Left cardiac atrium (tissue), 4 donors: ENCODE results near the gene OR4A16. TPM values are rescaled to one million over a fixed set of nuclear protein-coding genes. Genes with fewer than 3 reads are reported as not detected.

ENCODE experiments used
- ATAC-seq, 2 donors: fragments of 200-7000 bp; cut with Tn5 transposase; one replicate each; pipeline ENCODE4 v1.9.1; 2020; ENCODE audit warnings: mild to moderate bottlenecking in 2 of 2, moderate library complexity in 2 of 2
- DNase-seq: peaks from one replicate; pipeline ENCODE4 v3.0.0-alpha.2; 2020
- intact Hi-C, 2 donors: fragments of 100-400 bp; cut with DNase I; formaldehyde crosslinking; loops; one replicate each; pipeline versions ENCODE4 v1.14.1 to v1.15.1; 2022 to 2023
- long read RNA-seq: library from polyadenylated mRNA; unstranded; transcript quantifications from one replicate; pipeline ENCODE4 v2.0.0, GENCODE V29; 2021
- total RNA-seq, 2 donors: library from RNA; stranded (reverse); fragmentation: NEBNext Ultra II Directional; extraction: Animal tissue kit (Norgen Biotek cat#: 25700); gene quantifications; one replicate each; pipeline ENCODE4 v1.2.1, GENCODE V29; 2021
- donor health status: DM: no; HTN: yes; CAD: no.
- donor health status: DM: no; HTN: yes; CAD: no; lungs with severe emphysema.
- donor health status: DM: yes; HTN: yes; CAD: no.
- donor health status: Dilated cardiomyopathy.

Gene OR4A16, protein sequence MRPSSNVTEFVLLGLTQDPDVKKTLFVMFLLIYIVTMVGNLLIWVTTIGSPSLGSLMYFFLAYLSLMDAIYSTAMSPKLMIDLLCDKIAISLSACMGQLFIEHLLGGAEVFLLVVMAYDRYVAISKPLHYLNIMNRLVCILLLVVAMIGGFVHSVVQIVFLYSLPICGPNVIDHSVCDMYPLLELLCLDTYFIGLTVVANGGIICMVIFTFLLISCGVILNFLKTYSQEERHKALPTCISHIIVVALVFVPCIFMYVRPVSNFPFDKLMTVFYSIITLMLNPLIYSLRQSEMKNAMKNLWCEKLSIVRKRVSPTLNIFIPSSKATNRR
- total RNA-seq: not detected
- long read RNA-seq: 0 reads

DNA sequence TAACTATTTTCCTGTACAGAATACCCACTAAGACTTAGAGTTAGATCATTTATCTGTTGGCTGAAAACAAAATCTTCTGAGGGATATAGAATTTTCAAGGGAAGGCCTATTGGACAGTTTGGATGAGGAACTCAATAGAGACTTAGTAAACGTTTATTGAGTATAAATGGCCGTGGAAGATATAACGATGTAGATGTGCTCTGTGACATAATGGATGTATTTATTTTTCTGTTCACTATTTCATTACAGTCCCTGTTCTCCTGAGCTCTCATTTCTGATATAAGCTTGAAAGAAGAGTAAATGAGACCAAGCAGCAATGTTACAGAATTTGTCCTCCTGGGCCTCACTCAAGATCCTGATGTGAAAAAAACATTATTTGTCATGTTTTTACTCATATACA lies at the start of gene OR4A16:
OR4A16 (plus strand) TSS at position 301 of the 400 bp plus-strand sequence; CDS start at position 301, 0 bp downstream.
- DNase-seq (no peak), ATAC-seq (no peak)
- intact Hi-C loops: no loop called here

DNA sequence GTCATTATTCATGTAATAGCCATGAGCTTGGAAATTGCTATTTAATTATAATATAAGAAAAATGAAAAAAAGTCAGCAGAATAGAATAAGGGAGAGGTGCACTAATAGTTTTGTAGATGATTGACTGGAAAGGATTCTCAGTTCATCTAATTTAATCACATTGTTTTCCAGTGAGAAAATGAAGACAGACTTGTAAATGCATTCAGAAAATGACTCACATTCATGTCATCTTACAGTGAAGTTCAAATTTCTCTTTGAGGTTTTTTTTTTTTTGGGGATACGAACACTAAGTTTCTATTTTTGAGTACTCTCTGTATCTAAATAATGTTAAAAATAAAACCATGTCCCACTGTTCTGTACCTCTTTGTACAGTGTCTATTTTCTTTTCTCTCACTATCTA lies 18.5 kb upstream of the OR4A16 start:
- intact Hi-C loops: no loop called here
- DNase-seq: no peak
- ATAC-seq: no peak

DNA sequence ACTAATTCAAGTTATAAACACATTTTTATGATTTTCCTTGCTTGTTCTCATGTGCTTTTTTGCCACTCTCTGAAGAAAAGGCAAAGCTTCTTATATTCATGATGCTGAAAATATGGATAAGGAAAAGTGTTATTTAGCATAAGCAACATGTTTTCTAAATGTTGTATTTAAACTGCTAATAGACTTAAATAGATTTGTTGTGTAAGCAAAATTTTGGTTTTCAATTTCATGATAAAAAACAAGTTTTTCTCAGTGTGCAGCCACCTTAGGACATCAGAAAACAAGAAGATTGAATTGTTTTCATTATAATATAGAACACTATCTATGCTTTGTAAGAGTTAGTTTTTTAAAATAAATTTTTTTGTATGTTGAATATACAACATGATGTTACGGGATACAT lies 2.3 kb downstream of the OR4A16 start:
- DNase-seq: no peak
- intact Hi-C loops: no loop called here
- no peak for ATAC-seq

DNA sequence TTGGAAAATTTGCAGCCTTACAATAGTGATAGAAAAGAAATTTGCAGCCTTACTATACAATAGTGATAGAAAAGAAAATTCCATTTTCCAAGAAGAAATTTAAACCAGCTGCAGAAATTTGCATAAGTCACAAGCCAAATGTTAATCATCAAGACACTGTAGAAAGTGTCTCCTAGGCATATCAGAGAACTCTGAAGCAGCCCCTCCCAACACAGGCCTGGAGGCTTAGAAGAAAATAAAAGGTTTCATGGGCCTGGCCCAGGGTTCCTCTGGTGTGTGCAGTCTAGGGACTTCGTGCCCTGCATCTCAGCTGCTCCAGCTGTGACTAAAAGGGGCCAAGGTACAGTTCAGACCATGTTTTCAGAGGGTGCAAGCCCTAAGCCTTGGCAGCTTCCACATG lies 6.0 kb downstream of the OR4A16 start:
- DNase-seq (no peak), ATAC-seq (no peak)
- intact Hi-C loops: no loop called here

DNA sequence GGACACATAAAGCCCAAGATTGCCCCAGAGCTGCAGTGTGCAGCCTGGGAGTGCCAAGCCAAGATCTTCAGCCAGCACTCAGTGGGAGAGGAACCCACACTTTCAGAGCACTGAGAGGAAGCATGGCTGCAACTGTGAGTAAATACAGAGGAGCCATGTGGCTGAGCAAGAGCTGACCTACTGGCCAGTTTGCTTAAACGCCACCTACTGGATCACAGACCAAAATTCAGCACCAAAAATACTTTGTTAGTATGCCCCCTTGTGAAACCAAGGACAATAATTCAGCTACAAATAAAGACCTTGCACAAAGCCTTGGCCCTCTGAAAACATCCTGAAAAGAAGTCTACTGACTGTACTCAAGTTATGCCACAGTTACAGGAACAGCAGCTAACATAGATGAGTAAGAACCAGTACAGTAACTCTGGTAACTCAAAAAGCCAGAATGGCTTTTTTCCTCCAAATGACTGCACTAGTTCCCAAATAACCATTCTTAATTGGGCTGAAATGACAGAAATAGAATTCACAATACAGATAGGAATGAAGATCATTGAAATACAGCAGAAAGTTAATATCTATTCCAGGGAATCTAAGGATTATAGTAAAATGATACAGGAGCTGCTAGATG lies 14.7 kb downstream of the OR4A16 start:
- DNase-seq (no peak), ATAC-seq (no peak)

DNA sequence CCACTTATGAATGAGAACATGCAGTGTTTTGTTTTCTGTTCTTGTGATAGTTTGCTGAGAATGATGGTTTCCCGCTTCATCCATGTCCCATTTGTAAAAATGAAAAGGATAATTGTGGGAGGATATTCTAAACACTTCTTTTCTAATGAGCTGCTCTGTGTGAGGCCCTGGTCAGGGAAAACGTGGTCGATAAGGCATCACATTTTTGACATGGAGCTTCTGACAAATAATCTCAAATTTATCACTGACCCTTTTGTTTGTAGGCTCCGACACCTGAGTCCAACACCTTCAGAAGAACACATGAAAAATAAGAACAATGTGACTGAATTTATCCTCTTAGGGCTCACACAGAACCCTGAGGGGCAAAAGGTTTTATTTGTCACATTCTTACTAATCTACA lies 24.7 kb downstream of the OR4A16 start, which contains the start of gene OR4A15:
OR4A15 (plus strand) TSS at position 301 of the 400 bp plus-strand sequence; CDS start at position 301, 0 bp downstream.
- intact Hi-C loops: no loop called here
- no peak for DNase-seq
- ATAC-seq: no peak

More for the DNA sequence above, 14.7 kb downstream of the OR4A16 start:
- intact Hi-C loops: no loop called here

Other genes with a start within 250 kb of the OR4A16 start
- gene TRIM48, start 81.0 kb upstream of the OR4A16 start, total RNA-seq: not detected
- gene OR4A15, start 24.8 kb downstream of the OR4A16 start, total RNA-seq: not detected
- gene OR4C15, start 211.3 kb downstream of the OR4A16 start, total RNA-seq: not detected
- not detected for gene OR4C16, start 228.9 kb downstream of the OR4A16 start, total RNA-seq